Natural killer cell treated with Interleukin-12 subunit alpha and Interleukin-12 subunit beta and Interleukin-15 and Interleukin-18, amount 100 ng/mL, for 72 hours (primary cell): ENCODE results near the gene HLA-DPB1. TPM values are rescaled to one million over a fixed set of nuclear protein-coding genes. Genes with fewer than 3 reads are reported as not detected.

Experiments
- total RNA-seq, 2 donors: library from RNA; stranded (reverse); gene quantifications; one replicate each; pipeline ENCODE4 v1.2.3, GENCODE V29; 2022

The HLA-DPB1 gene
- total RNA-seq, 2 donors from 2014 or later, result 14.7 to 93.6 TPM

Other genes starting within 250 kb of the HLA-DPB1 start
- gene TAP2, start 237.3 kb upstream of the HLA-DPB1 start, total RNA-seq, result 100 to 1,000 TPM; 220 to 252 TPM
- gene PSMB8, start 231.9 kb upstream of the HLA-DPB1 start, total RNA-seq, result 100 to 1,000 TPM; 259 to 356 TPM
- 100 to 1,000 TPM; 512 to 588 TPM for gene TAP1, start 222.3 kb upstream of the HLA-DPB1 start, total RNA-seq
- 100 to 1,000 TPM; 212 to 401 TPM for gene PSMB9, start 221.8 kb upstream of the HLA-DPB1 start, total RNA-seq
- 10 to 100 TPM in 1 of 2 donors, 1 to 10 TPM in 1; 2.7 to 17.8 TPM for gene HLA-DMB, start 135.0 kb upstream of the HLA-DPB1 start, total RNA-seq
- gene HLA-DMA, start 122.9 kb upstream of the HLA-DPB1 start, total RNA-seq, result 10 to 100 TPM; 16.9 to 73.0 TPM
- gene BRD2, start 107.4 kb upstream of the HLA-DPB1 start, total RNA-seq, result 100 to 1,000 TPM; 347 to 352 TPM
- gene HLA-DOA, start 66.4 kb upstream of the HLA-DPB1 start, total RNA-seq, result 10 to 100 TPM in 1 of 2 donors, under 1 TPM in 1; 0.86 to 22.1 TPM
- 100 to 1,000 TPM in 1 of 2 donors, 10 to 100 TPM in 1; 33.8 to 145 TPM for gene HLA-DPA1, start 2.3 kb upstream of the HLA-DPB1 start, total RNA-seq
- 1 to 10 TPM; 1.1 to 1.3 TPM for gene COL11A2, start 116.5 kb downstream of the HLA-DPB1 start, total RNA-seq
- gene RXRB, start 124.7 kb downstream of the HLA-DPB1 start, total RNA-seq, result 10 to 100 TPM; 43.9 to 50.4 TPM
- 100 to 1,000 TPM in 1 of 2 donors, 10 to 100 TPM in 1; 91.5 to 102 TPM for gene SLC39A7, start 124.9 kb downstream of the HLA-DPB1 start, total RNA-seq
- gene HSD17B8, start 128.7 kb downstream of the HLA-DPB1 start, total RNA-seq, result 1 to 10 TPM; 3.3 to 6.2 TPM
- 10 to 100 TPM; 31.1 to 35.5 TPM for gene RING1, start 132.5 kb downstream of the HLA-DPB1 start, total RNA-seq
- gene VPS52, start 195.9 kb downstream of the HLA-DPB1 start, total RNA-seq, result 10 to 100 TPM; 48.6 to 76.5 TPM
- 1,000 to 10,000 TPM; 1,431 to 1,446 TPM for gene RPS18, start 196.1 kb downstream of the HLA-DPB1 start, total RNA-seq
- gene B3GALT4, start 201.1 kb downstream of the HLA-DPB1 start, total RNA-seq, result 10 to 100 TPM; 10.1 to 11.2 TPM
- 100 to 1,000 TPM in 1 of 2 donors, 10 to 100 TPM in 1; 81.8 to 148 TPM for gene WDR46, start 213.2 kb downstream of the HLA-DPB1 start, total RNA-seq
- gene PFDN6, start 213.6 kb downstream of the HLA-DPB1 start, total RNA-seq, result 10 to 100 TPM; 72.0 to 76.8 TPM
- gene RGL2, start 223.0 kb downstream of the HLA-DPB1 start, total RNA-seq, result 10 to 100 TPM; 38.1 to 51.4 TPM
- gene TAPBP, start 238.1 kb downstream of the HLA-DPB1 start, total RNA-seq, result 100 to 1,000 TPM; 243 to 346 TPM
- 10 to 100 TPM in 1 of 2 donors, 1 to 10 TPM in 1; 6.9 to 13.2 TPM for gene ZBTB22, start 241.8 kb downstream of the HLA-DPB1 start, total RNA-seq
- gene DAXX, start 247.0 kb downstream of the HLA-DPB1 start, total RNA-seq, result 10 to 100 TPM; 80.5 to 99.5 TPM